GM21737 (cell line): ENCODE measurements around the gene ZNF827.
"Not testable (repeated sequence)": the region's sequence is repeated elsewhere in the genome, so short reads cannot be mapped to it uniquely, and the experiment has no call there.

ENCODE experiments used
- ATAC-seq: cut with Tn5 transposase; IDR thresholded peaks from one replicate; pipeline ENCODE4 v1.9.1; 2021; ENCODE audit warnings: mild to moderate bottlenecking, moderate library complexity; ENCODE audit not compliant: unreplicated experiment

The ZNF827 gene

GRCh38 chr4:145832384-145832783, 106.2 kb downstream of the ZNF827 start:
- not testable (repeated sequence) for ATAC-seq

- peak; percentile 62 for ATAC-seq
Observed at GRCh38 chr4:145830699-145831098, 107.9 kb downstream of the ZNF827 start.

- peak; percentile 50 for ATAC-seq
Observed at GRCh38 chr4:145829629-145830395, 108.8 kb downstream of the ZNF827 start.

- peak; percentile 67 for ATAC-seq
Observed at GRCh38 chr4:145828802-145829485, 109.7 kb downstream of the ZNF827 start.

GRCh38 chr4:145827885-145828284, 110.7 kb downstream of the ZNF827 start:
- no peak for ATAC-seq

- ATAC-seq, result no peak
Observed at GRCh38 chr4:145825255-145825654, 113.4 kb downstream of the ZNF827 start.

- ATAC-seq, result no peak
Observed at GRCh38 chr4:145824463-145824862, 114.2 kb downstream of the ZNF827 start.

GRCh38 chr4:145823743-145824142, 114.9 kb downstream of the ZNF827 start:
- no peak for ATAC-seq

- no peak for ATAC-seq
Observed at GRCh38 chr4:145822581-145822980, 116.0 kb downstream of the ZNF827 start.

GRCh38 chr4:145822181-145822580, 116.4 kb downstream of the ZNF827 start:
- no peak for ATAC-seq

GRCh38 chr4:145821766-145822165, 116.9 kb downstream of the ZNF827 start:
- ATAC-seq, result no peak

- ATAC-seq, result no peak
Observed at GRCh38 chr4:145820407-145820806, 118.2 kb downstream of the ZNF827 start.

GRCh38 chr4:145819853-145820181, 118.8 kb downstream of the ZNF827 start:
- peak; percentile 47 for ATAC-seq

- ATAC-seq, result no peak
Observed at GRCh38 chr4:145819101-145819852, 119.3 kb downstream of the ZNF827 start.

GRCh38 chr4:145818011-145818410, 120.6 kb downstream of the ZNF827 start:
- no peak for ATAC-seq

GRCh38 chr4:145816091-145816490, 122.5 kb downstream of the ZNF827 start:
- ATAC-seq, result no peak

- ATAC-seq, result no peak
Observed at GRCh38 chr4:145815626-145816025, 123.0 kb downstream of the ZNF827 start.

GRCh38 chr4:145815027-145815612, 123.5 kb downstream of the ZNF827 start:
- ATAC-seq, result no peak

GRCh38 chr4:145814246-145814645, 124.4 kb downstream of the ZNF827 start:
- ATAC-seq, result no peak

- ATAC-seq, result no peak
Observed at GRCh38 chr4:145812919-145813318, 125.7 kb downstream of the ZNF827 start.

- no peak for ATAC-seq
Observed at GRCh38 chr4:145808848-145809512, 129.6 kb downstream of the ZNF827 start.
